ENCODE data around the gene MMRN2. TPM values are rescaled to one million over a fixed set of nuclear protein-coding genes. Genes with fewer than 3 reads are reported as not detected.
"Not testable (repeated sequence)": the region's sequence is repeated elsewhere in the genome, so short reads cannot be mapped to it uniquely, and the experiment has no call there.

MMRN2 gene
- polyA plus RNA-seq (ENCODE audit: insufficient read length in 12 of 12): 10 to 100 TPM in 11 of 12 donors, not detected in 1; 17.1 to 23.0 (median 19.4) TPM
- long read RNA-seq, donor 1: 0 reads
- long read RNA-seq, donor 2, full-length matches to known transcripts: 4 of 4 reads
- long read RNA-seq, donor 2, partial matches to known transcripts: 0 of 4 reads
- long read RNA-seq, donor 2, other reads (novel, unspliced or antisense): 0 of 4 reads
- long read RNA-seq, donor 3, full-length matches to known transcripts: 2 of 2 reads
- long read RNA-seq, donor 3, partial matches to known transcripts: 0 of 2 reads
- long read RNA-seq, donor 3, other reads (novel, unspliced or antisense): 0 of 2 reads
- long read RNA-seq, donor 4: 0 reads
- long read RNA-seq, donor 5: 0 reads
- long read RNA-seq, donor 6, full-length matches to known transcripts: 1 of 1 reads
- long read RNA-seq, donor 6, partial matches to known transcripts: 0 of 1 reads
- long read RNA-seq, donor 6, other reads (novel, unspliced or antisense): 0 of 1 reads
- long read RNA-seq, donor 7: 0 reads
- long read RNA-seq, donor 8, full-length matches to known transcripts: 1 of 1 reads
- long read RNA-seq, donor 8, partial matches to known transcripts: 0 of 1 reads
- long read RNA-seq, donor 8, other reads (novel, unspliced or antisense): 0 of 1 reads
- long read RNA-seq, donor 9, full-length matches to known transcripts: 1 of 6 reads
- long read RNA-seq, donor 9, partial matches to known transcripts: 5 of 6 reads
- long read RNA-seq, donor 9, other reads (novel, unspliced or antisense): 0 of 6 reads
- long read RNA-seq, donor 10, full-length matches to known transcripts: 2 of 11 reads
- long read RNA-seq, donor 10, partial matches to known transcripts: 9 of 11 reads
- long read RNA-seq, donor 10, other reads (novel, unspliced or antisense): 0 of 11 reads
- long read RNA-seq, donor 11, full-length matches to known transcripts: 1 of 1 reads
- long read RNA-seq, donor 11, partial matches to known transcripts: 0 of 1 reads
- long read RNA-seq, donor 11, other reads (novel, unspliced or antisense): 0 of 1 reads

GRCh38 chr10:86957471-86958115 lies at the start of gene MMRN2:
Gene MMRN2 (minus strand): TSS chr10:86957615. CDS start chr10:86957541, 74 bp downstream.
- DNase-seq: no peak

- DNase-seq: not testable (repeated sequence)
Measured at GRCh38 chr10:87007124-87007523, 49.7 kb upstream of the MMRN2 start.

- DNase-seq: no peak
Measured at GRCh38 chr10:87000491-87000890, 43.1 kb upstream of the MMRN2 start.

GRCh38 chr10:86999802-87000403 lies 42.5 kb upstream of the MMRN2 start:
- not testable (repeated sequence) for DNase-seq

GRCh38 chr10:86992929-86993328 lies 35.5 kb upstream of the MMRN2 start:
- no peak for DNase-seq

GRCh38 chr10:86992456-86992855 lies 35.0 kb upstream of the MMRN2 start:
- DNase-seq: no peak

- DNase-seq: not testable (repeated sequence)
Measured at GRCh38 chr10:86991362-86991761, 33.9 kb upstream of the MMRN2 start.

- DNase-seq: no peak
Measured at GRCh38 chr10:86988520-86988919, 31.1 kb upstream of the MMRN2 start.

- not testable (repeated sequence) for DNase-seq
Measured at GRCh38 chr10:86984498-86984897, 27.1 kb upstream of the MMRN2 start.

GRCh38 chr10:86981716-86982115 lies 24.3 kb upstream of the MMRN2 start:
- DNase-seq: no peak

- DNase-seq: not testable (repeated sequence)
Measured at GRCh38 chr10:86981020-86981419, 23.6 kb upstream of the MMRN2 start.

- DNase-seq: no peak
Measured at GRCh38 chr10:86979977-86980448, 22.6 kb upstream of the MMRN2 start.

- no peak for DNase-seq
Measured at GRCh38 chr10:86979296-86979818, 21.9 kb upstream of the MMRN2 start.

- not testable (repeated sequence) for DNase-seq
Measured at GRCh38 chr10:86978457-86978856, 21.0 kb upstream of the MMRN2 start.

- no peak for DNase-seq
Measured at GRCh38 chr10:86976362-86977056, 19.1 kb upstream of the MMRN2 start.

GRCh38 chr10:86974484-86974883 lies 17.1 kb upstream of the MMRN2 start:
- no peak for DNase-seq

GRCh38 chr10:86972613-86973380 lies 15.4 kb upstream of the MMRN2 start:
- no peak for DNase-seq

GRCh38 chr10:86971232-86971991 lies 14.0 kb upstream of the MMRN2 start:
- peak; percentile 91 for DNase-seq

GRCh38 chr10:86970982-86971231 lies 13.5 kb upstream of the MMRN2 start:
- DNase-seq: no peak
